Measurements from ENCODE around the gene ACE. TPM values are rescaled to one million over a fixed set of nuclear protein-coding genes. Genes with fewer than 3 reads are reported as not detected.
"Not testable (repeated sequence)": the region's sequence is repeated elsewhere in the genome, so short reads cannot be mapped to it uniquely, and the experiment has no call there.

ACE gene
- total RNA-seq, 2 experiments from 2014 or later: 0.26 to 0.46 TPM

DNA sequence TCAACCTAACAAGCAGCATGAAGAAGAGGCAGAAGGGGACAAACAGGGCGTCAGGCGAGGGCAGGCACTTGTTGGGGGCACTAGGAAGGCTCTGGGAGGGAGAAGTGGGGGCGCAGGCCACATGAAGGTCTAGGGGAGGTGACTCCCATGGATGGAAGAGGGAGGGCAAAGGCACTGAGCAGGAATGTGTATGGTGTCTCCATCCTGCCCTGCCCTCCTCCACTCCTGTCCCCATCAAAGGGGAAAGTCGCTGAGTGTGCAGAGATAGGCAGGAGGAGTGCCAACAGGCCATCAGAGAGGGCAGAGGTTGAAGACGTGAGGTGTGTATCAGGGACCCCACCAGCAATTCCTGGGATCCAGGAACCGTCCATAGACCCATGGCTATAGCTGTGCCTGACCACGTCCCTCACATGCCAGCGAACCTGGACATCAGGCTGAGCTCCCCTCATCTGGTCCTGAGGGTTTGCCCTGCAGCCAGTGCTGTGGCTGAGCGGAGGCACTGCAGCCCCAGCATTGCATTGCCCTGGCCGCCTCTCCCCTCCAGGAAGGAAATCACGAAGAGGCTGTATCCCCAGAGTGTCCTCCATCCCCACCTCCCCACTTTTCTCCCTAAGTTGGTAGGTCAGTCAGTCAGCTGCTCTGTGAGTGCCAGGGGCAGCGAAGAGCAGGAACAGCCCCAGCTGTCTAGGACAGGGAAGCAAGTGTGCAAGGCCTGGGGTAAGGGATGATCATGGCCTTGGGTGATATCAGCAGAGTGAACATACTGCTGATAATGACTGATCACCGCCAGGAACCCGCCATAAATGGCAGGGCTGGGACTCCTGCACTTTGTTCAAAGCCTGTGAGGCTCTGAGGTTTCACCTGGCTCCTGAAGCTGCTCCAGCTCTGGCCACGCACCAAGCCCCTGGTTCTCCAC, 24.6 kb upstream of the ACE start:
- Mint-ChIP-seq H3K4me3 (no peak overlapping the region), H3K27ac (no peak overlapping the region), H3K4me1 (peaks cover 13% of the 10 kb centered on the region), H3K36me3 (ENCODE audit: low read depth) (no peaks in the 10 kb centered on the region), H3K27me3 (peaks cover 5% of the 10 kb centered on the region), H3K9me3 (ENCODE audit: low read depth) (no peaks in the 10 kb centered on the region)
- ATAC-seq (no peak), DNase-seq (no peak)
- intact Hi-C loops (cut with DNase I, micrococcal nuclease): no loop called here
- ChIA-PET POLR2A (no interaction called here), CTCF (interaction anchor here (0.7 kb wide), 1 partner anchor 44 kb away, joined by 3 read pairs; no protein-coding TSS in a partner anchor)

DNA sequence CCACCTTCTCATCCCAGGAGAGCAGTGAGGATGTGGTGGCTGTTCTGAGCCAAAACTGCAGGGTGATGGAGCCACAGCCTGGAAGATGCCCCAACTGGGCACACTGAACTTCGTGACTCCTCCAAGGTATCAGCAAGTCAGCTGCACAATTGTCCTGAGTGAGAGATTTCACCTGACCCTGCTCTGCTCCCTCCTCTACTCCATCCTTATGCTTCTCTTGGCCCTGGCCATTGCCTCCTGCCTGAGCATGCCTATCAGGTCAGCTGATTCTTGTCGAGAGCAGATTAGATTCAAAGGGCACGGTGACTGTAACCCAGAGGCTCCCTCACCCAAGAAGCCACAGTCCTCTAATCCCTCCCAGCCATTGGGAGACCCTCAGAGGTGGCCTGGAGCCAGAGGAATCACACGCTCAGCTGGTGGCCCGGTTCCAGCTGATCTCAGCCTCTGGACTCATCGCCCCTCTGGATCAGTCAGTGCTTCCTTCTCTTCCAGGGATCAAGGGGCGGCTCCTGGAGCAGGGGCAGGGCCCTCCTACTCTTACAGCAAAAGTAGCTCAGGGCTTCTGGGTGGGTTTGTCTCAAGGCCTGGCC, 23.8 kb upstream of the ACE start:
- Mint-ChIP-seq H3K27ac (no peak overlapping the region), H3K36me3 (ENCODE audit: low read depth) (no peaks in the 10 kb centered on the region), H3K4me1 (peaks cover 8% of the 10 kb centered on the region), H3K9me3 (ENCODE audit: low read depth) (no peaks in the 10 kb centered on the region), H3K27me3 (peaks cover 5% of the 10 kb centered on the region), H3K4me3 (no peak overlapping the region)
- DNase-seq: no peak
- ChIA-PET CTCF (interaction anchor here (0.7 to 1.0 kb wide), 3 partner anchors 27 to 159 kb away, joined by 3 to 4 read pairs (median 3); no protein-coding TSS in a partner anchor), POLR2A (no interaction called here)
- no peak for ATAC-seq
- intact Hi-C loops (cut with DNase I, micrococcal nuclease): no loop called here

DNA sequence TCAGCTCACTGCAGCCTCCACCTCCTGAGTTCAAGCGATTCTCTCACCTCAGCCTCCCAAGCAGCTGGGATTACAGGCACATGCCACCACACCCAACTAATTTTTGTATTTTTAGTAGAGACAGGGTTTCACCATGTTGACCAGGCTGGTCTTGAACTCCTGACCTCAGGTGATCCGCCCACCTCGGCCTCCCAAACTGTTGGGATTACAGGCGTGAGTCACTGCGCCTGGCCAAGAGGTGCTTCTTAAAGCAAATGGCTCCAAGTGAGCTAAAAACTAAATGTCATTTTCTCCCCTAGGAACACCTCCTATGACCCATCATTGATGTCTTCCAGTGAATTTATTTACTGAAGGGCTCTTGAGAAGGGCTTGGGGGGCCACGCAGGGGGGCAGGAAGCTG, 22.5 kb upstream of the ACE start:
- H3K27me3 Mint-ChIP-seq; H3K4me3 Mint-ChIP-seq; H3K4me1 Mint-ChIP-seq; H3K9me3 Mint-ChIP-seq (ENCODE audit: low read depth); CTCF ChIA-PET; intact Hi-C loops (cut with DNase I, micrococcal nuclease); ATAC-seq; POLR2A ChIA-PET; H3K27ac Mint-ChIP-seq; H3K36me3 Mint-ChIP-seq (ENCODE audit: low read depth); DNase-seq: not testable (repeated sequence)

DNA sequence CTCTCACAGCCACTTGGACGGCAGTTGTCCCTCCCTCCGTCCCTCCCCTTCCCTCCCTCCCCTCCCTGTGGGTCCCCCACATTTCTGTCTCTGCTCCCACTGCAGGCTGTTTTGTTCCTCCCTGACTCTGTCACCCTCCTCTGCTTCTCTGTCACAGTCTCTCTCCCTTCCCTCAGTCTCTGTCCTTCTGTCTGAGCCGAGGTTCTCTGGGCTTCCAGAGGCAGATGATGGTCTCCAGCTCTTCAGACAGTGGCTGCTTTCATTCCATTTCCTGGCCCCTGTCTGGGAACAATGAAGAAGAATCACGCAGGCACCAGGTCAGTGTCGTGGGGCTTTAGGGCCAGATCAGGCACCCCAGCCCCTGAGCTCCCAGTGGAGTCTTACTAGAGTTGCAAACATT, 21.9 kb upstream of the ACE start:
- H3K9me3 Mint-ChIP-seq (ENCODE audit: low read depth): no peaks in the 10 kb centered on the region
- H3K27ac Mint-ChIP-seq: no peak overlapping the region
- intact Hi-C loops (cut with DNase I, micrococcal nuclease): no loop called here
- H3K36me3 Mint-ChIP-seq (ENCODE audit: low read depth): no peaks in the 10 kb centered on the region
- H3K4me1 Mint-ChIP-seq: peaks cover 5% of the 10 kb centered on the region
- no peak for DNase-seq
- no peak overlapping the region for H3K4me3 Mint-ChIP-seq
- no peak for ATAC-seq
- POLR2A ChIA-PET: no interaction called here
- peaks cover 2% of the 10 kb centered on the region for H3K27me3 Mint-ChIP-seq
- CTCF ChIA-PET: no interaction called here

DNA sequence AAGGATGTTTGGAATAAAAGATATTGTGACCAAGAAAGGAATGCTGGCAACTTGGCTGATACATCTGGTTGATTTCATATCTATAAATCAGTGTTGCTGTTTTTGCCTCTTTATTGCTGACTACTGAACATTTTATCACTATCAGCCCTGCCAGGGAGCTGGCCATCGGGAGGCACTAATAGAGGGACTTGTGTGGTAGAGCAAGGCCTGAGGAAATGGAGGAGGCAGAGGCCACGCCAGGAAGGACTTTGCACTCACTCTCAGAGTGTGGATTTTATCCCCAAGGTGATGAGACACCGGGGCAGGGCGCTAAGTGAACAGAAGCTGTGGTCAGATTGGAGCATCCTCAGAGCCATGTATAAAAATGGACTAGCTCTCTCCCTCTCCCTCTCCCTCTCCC, 21.4 kb upstream of the ACE start:
- no peak for ATAC-seq
- CTCF ChIA-PET: no interaction called here
- Mint-ChIP-seq H3K27me3 (peaks cover 2% of the 10 kb centered on the region), H3K36me3 (ENCODE audit: low read depth) (no peaks in the 10 kb centered on the region), H3K27ac (no peak overlapping the region), H3K9me3 (ENCODE audit: low read depth) (no peaks in the 10 kb centered on the region), H3K4me1 (peaks cover 3% of the 10 kb centered on the region), H3K4me3 (no peak overlapping the region)
- POLR2A ChIA-PET: no interaction called here
- no peak for DNase-seq
- intact Hi-C loops (cut with DNase I, micrococcal nuclease): no loop called here

DNA sequence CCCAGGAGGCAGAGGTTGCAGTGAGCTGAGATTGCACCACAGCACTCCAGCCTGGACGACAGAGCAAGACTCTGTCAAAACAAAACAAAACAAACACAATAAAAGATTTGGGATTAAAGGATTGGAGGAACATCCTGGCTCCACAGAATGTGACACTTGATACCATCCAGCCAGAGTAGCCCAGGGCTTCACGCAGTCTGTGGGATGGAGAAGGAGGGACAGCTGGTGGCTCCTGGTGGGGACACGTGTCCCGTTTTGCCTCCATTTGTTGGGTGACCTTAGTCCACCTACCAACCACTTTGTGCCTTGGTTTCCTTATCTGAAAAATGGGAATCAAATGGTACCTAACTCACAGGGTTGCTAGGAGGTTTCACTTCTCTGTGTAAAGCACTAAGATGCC, 18.4 kb upstream of the ACE start:
- no peak for ATAC-seq
- DNase-seq: no peak
- CTCF ChIA-PET: interaction anchor here (1.5 kb wide), 1 partner anchor 153 kb away, joined by 4 read pairs; no protein-coding TSS in a partner anchor
- H3K9me3 Mint-ChIP-seq (ENCODE audit: low read depth): no peaks in the 10 kb centered on the region
- H3K4me3 Mint-ChIP-seq: no peak overlapping the region
- intact Hi-C loops (cut with DNase I, micrococcal nuclease): no loop called here
- H3K27ac Mint-ChIP-seq: no peak overlapping the region
- H3K36me3 Mint-ChIP-seq (ENCODE audit: low read depth): no peaks in the 10 kb centered on the region
- peaks cover 2% of the 10 kb centered on the region for H3K27me3 Mint-ChIP-seq
- POLR2A ChIA-PET: no interaction called here
- H3K4me1 Mint-ChIP-seq: no peaks in the 10 kb centered on the region

DNA sequence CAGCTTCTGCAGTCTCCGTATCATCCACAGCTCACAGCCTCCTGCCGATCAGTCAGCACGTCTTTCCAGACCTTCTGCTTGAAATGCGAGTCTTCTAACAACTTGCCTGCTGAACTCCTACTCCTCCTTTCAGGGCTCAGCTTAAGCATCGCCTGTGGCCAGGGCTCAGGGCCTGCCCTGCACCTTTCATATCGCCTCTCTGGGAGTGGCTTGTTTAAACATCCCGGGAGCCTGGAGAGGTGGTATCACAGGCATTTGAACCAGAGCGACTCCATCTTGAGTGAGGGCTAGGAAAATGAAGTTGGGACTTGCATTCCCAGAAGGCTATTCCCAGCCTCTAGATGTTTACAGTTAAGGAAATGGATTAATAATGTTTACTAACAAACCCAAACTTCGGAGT, 16.8 kb upstream of the ACE start:
- H3K36me3 Mint-ChIP-seq (ENCODE audit: low read depth): no peaks in the 10 kb centered on the region

DNA sequence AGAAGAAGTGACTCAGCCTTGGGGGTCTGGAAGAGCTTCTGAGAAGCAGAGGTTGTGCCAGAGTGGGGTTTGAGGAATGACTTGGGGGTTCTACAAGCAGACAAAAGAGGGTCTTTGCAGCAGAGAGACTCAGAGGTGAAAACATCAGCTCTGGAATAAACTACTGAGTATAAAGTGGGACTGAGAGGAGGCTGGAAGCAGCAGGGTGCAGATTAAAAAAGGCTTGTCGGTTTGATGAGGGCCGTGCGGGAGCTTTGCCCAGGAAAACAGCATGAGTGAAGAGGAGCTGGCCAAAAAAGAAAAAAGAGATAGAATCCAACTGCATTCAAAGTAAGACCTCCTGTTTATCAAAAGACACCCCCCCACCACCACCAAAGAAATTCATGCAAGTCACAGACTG, 13.1 kb upstream of the ACE start:
- H3K27ac Mint-ChIP-seq: no peak overlapping the region
- H3K4me1 Mint-ChIP-seq: no peaks in the 10 kb centered on the region
- ChIA-PET POLR2A (no interaction called here), CTCF (interaction anchor here (0.6 kb wide), 1 partner anchor 150 kb away, joined by 3 read pairs; no protein-coding TSS in a partner anchor)
- no peaks in the 10 kb centered on the region for H3K9me3 Mint-ChIP-seq (ENCODE audit: low read depth)
- no peaks in the 10 kb centered on the region for H3K27me3 Mint-ChIP-seq
- ATAC-seq (no peak), DNase-seq (no peak)
- no peaks in the 10 kb centered on the region for H3K36me3 Mint-ChIP-seq (ENCODE audit: low read depth)
- H3K4me3 Mint-ChIP-seq: no peak overlapping the region
- intact Hi-C loops (cut with DNase I, micrococcal nuclease): no loop called here

More for the DNA sequence above, 16.8 kb upstream of the ACE start:
- ATAC-seq (no peak), DNase-seq (no peak)
- CTCF ChIA-PET: interaction anchor here (0.6 kb wide), 1 partner anchor 47 kb away, joined by 3 read pairs; no protein-coding TSS in a partner anchor
- no peak overlapping the region for H3K27ac Mint-ChIP-seq
- no peak overlapping the region for H3K4me3 Mint-ChIP-seq
- intact Hi-C loops (cut with DNase I, micrococcal nuclease): no loop called here
- H3K9me3 Mint-ChIP-seq (ENCODE audit: low read depth): no peaks in the 10 kb centered on the region
- peaks cover 2% of the 10 kb centered on the region for H3K27me3 Mint-ChIP-seq
- POLR2A ChIA-PET: no interaction called here
- no peaks in the 10 kb centered on the region for H3K4me1 Mint-ChIP-seq

DNA sequence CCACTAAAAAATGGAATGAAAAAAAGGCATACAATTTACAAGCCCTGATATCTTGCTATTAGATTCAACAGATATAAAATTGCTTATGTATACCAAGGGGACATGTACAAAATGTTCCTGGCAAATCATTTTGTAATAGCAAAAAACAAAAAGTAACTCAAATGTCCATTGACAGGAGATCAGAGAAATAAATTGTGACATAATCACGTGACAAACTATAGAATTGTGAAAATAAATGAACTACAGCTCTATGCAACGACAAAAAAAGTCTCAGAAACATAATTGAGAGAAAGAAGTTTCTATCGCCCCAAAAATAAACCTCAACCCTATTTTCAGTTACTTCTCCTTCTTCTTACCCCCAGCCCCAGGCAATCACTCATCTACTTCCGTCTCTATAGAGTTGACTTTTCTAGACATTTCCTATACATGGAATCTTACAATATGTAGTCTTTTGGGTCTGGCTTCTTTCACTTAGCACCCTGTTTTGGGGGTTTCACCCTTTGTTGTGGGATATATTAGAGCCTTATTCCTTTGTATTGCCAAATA, 12.1 kb upstream of the ACE start:
- POLR2A ChIA-PET: no interaction called here
- H3K4me3 Mint-ChIP-seq: no peak overlapping the region

DNA sequence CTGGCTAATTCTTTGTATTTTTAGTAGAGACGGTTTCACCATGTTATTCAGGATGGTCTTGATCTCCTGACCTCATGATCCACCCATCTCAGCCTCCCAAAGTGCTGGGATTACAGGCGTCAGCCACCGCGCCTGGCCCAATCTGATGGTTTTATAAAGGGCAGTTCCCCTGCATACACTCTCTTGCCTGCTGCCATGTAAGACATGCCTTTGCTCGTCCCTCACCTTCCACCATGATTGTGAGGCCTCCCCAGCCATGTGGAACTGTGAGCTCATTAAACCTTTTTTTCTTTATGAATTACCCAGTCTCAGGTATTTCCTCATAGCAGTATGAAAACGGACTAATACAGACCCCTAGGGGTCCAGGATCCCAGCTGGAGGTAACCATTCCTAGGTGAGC, 8.8 kb upstream of the ACE start:
- H3K27me3 Mint-ChIP-seq; H3K27ac Mint-ChIP-seq; H3K4me1 Mint-ChIP-seq; H3K36me3 Mint-ChIP-seq (ENCODE audit: low read depth); intact Hi-C loops (cut with DNase I, micrococcal nuclease); DNase-seq; ATAC-seq; POLR2A ChIA-PET; H3K9me3 Mint-ChIP-seq (ENCODE audit: low read depth); H3K4me3 Mint-ChIP-seq: not testable (repeated sequence)
- CTCF ChIA-PET: interaction anchor here (1.7 to 1.9 kb wide), 2 partner anchors 43 to 144 kb away, joined by 5 to 7 read pairs; no protein-coding TSS in a partner anchor

More for the DNA sequence above, 12.1 kb upstream of the ACE start:
- CTCF ChIA-PET: no interaction called here
- DNase-seq (no peak), ATAC-seq (no peak)
- H3K9me3 Mint-ChIP-seq (ENCODE audit: low read depth): no peaks in the 10 kb centered on the region
- intact Hi-C loops (cut with DNase I, micrococcal nuclease): no loop called here
- H3K36me3 Mint-ChIP-seq (ENCODE audit: low read depth): no peaks in the 10 kb centered on the region
- no peaks in the 10 kb centered on the region for H3K27me3 Mint-ChIP-seq
- no peak overlapping the region for H3K27ac Mint-ChIP-seq
- H3K4me1 Mint-ChIP-seq: no peaks in the 10 kb centered on the region

DNA sequence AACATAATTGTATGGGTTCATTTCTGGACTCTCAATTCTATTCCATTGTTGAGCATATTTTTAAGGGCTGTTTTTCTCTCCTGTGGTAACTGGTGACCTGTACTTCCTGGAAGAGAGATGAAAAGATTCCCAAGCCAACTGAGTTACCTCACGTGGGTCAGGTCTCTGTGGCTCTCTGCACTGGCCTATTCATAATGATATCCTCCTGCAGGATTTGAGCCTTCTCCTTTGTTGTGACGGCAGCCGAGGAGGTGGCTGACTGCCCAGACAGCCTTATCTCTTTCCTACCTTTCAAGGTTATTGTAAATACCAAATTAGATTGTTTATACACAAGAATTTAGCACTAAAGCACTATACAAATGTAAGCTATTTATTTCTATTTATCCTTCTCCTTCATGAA, 2.7 kb upstream of the ACE start:
- ChIA-PET CTCF (interaction anchor here (0.9 to 1.7 kb wide), 2 partner anchors 49 to 138 kb away, joined by 3 to 4 read pairs; no protein-coding TSS in a partner anchor), POLR2A (no interaction called here)
- Mint-ChIP-seq H3K27ac (no peak overlapping the region), H3K9me3 (ENCODE audit: low read depth) (no peaks in the 10 kb centered on the region), H3K36me3 (ENCODE audit: low read depth) (no peaks in the 10 kb centered on the region), H3K4me3 (no peak overlapping the region), H3K27me3 (peaks cover 26% of the 10 kb centered on the region), H3K4me1 (peaks cover 12% of the 10 kb centered on the region)
- DNase-seq: no peak
- intact Hi-C loops (cut with DNase I, micrococcal nuclease): no loop called here
- ATAC-seq: no peak
